IMR-90 (cell line): ENCODE results near the gene TTC27. TPM values are rescaled to one million over a fixed set of nuclear protein-coding genes. Genes with fewer than 3 reads are reported as not detected.

Experiments used
- ATAC-seq: fragments of 200-7000 bp; cut with Tn5 transposase; 2 replicates; pipeline ENCODE4 v1.9.1; 2020; ENCODE audit warnings: low read depth, mild to moderate bottlenecking, moderate library complexity
- BruUV-seq: library from RNA; stranded (reverse); fragments of 400-500 nt; replicated peaks from 2 replicates; lab custom pipeline; 2021; lab: Mats Ljungman, UMichigan
- CTCF ChIA-PET: fragments of 300-600 bp; formaldehyde crosslinking; extraction: SDS; loops from one replicate; lab custom pipeline; 2021; ENCODE audit warnings: antibody characterized with exemption; lab: Yijun Ruan, JAX
- POLR2A ChIA-PET: fragments of 300-600 bp; sonication (Branson Sonifier 250); formaldehyde crosslinking; loops from one replicate; lab custom pipeline; 2022; ENCODE audit warnings: antibody characterized with exemption; ENCODE audit not compliant: unreplicated experiment; lab: Charles Lee
- DNase-seq: peaks from one replicate; pipeline ENCODE4 v3.0.0; 2013
- H2AFZ ChIP-seq: replicated peaks from 2 replicates; pipeline ENCODE3; 2013; ENCODE audit warnings: low read length, mild to moderate bottlenecking; ENCODE audit not compliant: poor library complexity
- H2AK5ac ChIP-seq: 2 replicates; pipeline ENCODE4 v1.6.1; 2013; ENCODE audit warnings: low read depth, low read length, inconsistent platforms
- H2AK9ac ChIP-seq: replicated peaks from 2 replicates; pipeline ENCODE3; 2013; ENCODE audit warnings: mild to moderate bottlenecking, low read depth, low read length, moderate library complexity; ENCODE audit not compliant: poor library complexity
- H2BK120ac ChIP-seq: 2 replicates; pipeline ENCODE4 v1.6.1; 2013; ENCODE audit warnings: low read depth, low read length, inconsistent platforms
- H2BK15ac ChIP-seq: 3 replicates; pipeline ENCODE4 v1.6.1; 2013; ENCODE audit warnings: low read depth, low read length, inconsistent platforms
- H2BK20ac ChIP-seq: 2 replicates; pipeline ENCODE4 v1.6.1; 2013; ENCODE audit warnings: low read depth, mild to moderate bottlenecking, inconsistent platforms, low read length, moderate library complexity
- H2BK5ac ChIP-seq: 2 replicates; pipeline ENCODE4 v1.6.1; 2013; ENCODE audit warnings: mild to moderate bottlenecking, low read depth, low read length, inconsistent platforms; ENCODE audit not compliant: poor library complexity, severe bottlenecking
- H3K14ac ChIP-seq: replicated peaks from 2 replicates; pipeline ENCODE4 v1.6.1; 2013; ENCODE audit warnings: low read depth, low read length, inconsistent platforms
- H3K18ac ChIP-seq: 2 replicates; pipeline ENCODE4 v1.6.1; 2013; ENCODE audit warnings: low read depth, low read length, control low read depth
- H3K23ac ChIP-seq: 2 replicates; pipeline ENCODE4 v1.6.1; 2013; ENCODE audit warnings: low read depth, low read length, inconsistent platforms
- H3K27ac ChIP-seq: 2 replicates; pipeline ENCODE4 v1.5.1; 2013; ENCODE audit warnings: mild to moderate bottlenecking, control low read depth, low read length; ENCODE audit not compliant: insufficient read depth
- H3K27me3 ChIP-seq: 2 replicates; pipeline ENCODE4 v1.6.1; 2013; ENCODE audit warnings: low read length; ENCODE audit not compliant: control insufficient read depth, insufficient read depth
- H3K36me3 ChIP-seq: 2 replicates; pipeline ENCODE4 v1.6.1; 2013; ENCODE audit warnings: low read length, mixed read lengths; ENCODE audit not compliant: control insufficient read depth, insufficient read depth
- H3K4ac ChIP-seq: 2 replicates; pipeline ENCODE4 v1.6.1; 2013; ENCODE audit warnings: low read depth, low read length, inconsistent platforms
- H3K4me1 ChIP-seq: 2 replicates; pipeline ENCODE4 v1.6.1; 2013; ENCODE audit warnings: low read length, mixed read lengths; ENCODE audit not compliant: control insufficient read depth, insufficient read depth
- H3K4me2 ChIP-seq: 2 replicates; pipeline ENCODE4 v1.6.1; 2013; ENCODE audit warnings: low read depth, mild to moderate bottlenecking, control low read depth, low read length, moderate library complexity
- H3K4me3 ChIP-seq: 2 replicates; pipeline ENCODE4 v1.5.1; 2013; ENCODE audit warnings: low read depth, mild to moderate bottlenecking, control low read depth, low read length, moderate library complexity; ENCODE audit not compliant: insufficient read depth
- H3K56ac ChIP-seq: 2 replicates; pipeline ENCODE4 v1.6.1; 2013; ENCODE audit warnings: low read length, inconsistent platforms; ENCODE audit not compliant: insufficient read depth; ENCODE audit errors: extremely low read depth
- H3K79me1 ChIP-seq, 2 experiments: 2 replicates each; pipeline ENCODE4 v1.6.1; 2013; ENCODE audit warnings: low read length in 2 of 2, inconsistent platforms in 1 of 2, low read depth in 1 of 2
- H3K9ac ChIP-seq: 2 replicates; pipeline ENCODE4 v1.6.1; 2013; ENCODE audit warnings: low read depth, low read length, control low read depth
- H3K9me1 ChIP-seq: 2 replicates; pipeline ENCODE4 v1.6.1; 2013; ENCODE audit warnings: low read length, inconsistent platforms; ENCODE audit not compliant: insufficient read depth
- H3K9me3 ChIP-seq: 2 replicates; pipeline ENCODE4 v1.6.1; 2013; ENCODE audit warnings: low read length; ENCODE audit not compliant: control insufficient read depth, insufficient read depth
- H4K20me1 ChIP-seq: 2 replicates; pipeline ENCODE4 v1.6.1; 2013; ENCODE audit warnings: low read length, inconsistent platforms; ENCODE audit not compliant: insufficient read depth
- H4K5ac ChIP-seq: 2 replicates; pipeline ENCODE4 v1.6.1; 2013; ENCODE audit warnings: mild to moderate bottlenecking, low read depth, low read length, control low read depth
- H4K8ac ChIP-seq, 2 experiments: 2 replicates each; pipeline ENCODE4 v1.6.1; 2013; ENCODE audit warnings: low read depth in 2 of 2, low read length in 2 of 2, control low read depth in 1 of 2, inconsistent platforms in 1 of 2
- H4K91ac ChIP-seq: 2 replicates; pipeline ENCODE4 v1.6.1; 2013; ENCODE audit warnings: low read depth, low read length, inconsistent platforms; ENCODE audit not compliant: insufficient read depth
- CEBPB ChIP-seq: IDR thresholded peaks from 2 replicates; pipeline ENCODE4 v1.6.1; 2012; ENCODE audit warnings: low read depth, low read length, improper control_type of control experiment
- MAFK ChIP-seq: IDR thresholded peaks from 2 replicates; pipeline ENCODE4 v1.6.1; 2012; ENCODE audit warnings: low read depth, low read length, improper control_type of control experiment
- MAZ ChIP-seq: IDR thresholded peaks from 2 replicates; pipeline ENCODE4 v1.6.1; 2012; ENCODE audit warnings: low read depth, mild to moderate bottlenecking, low read length, improper control_type of control experiment, moderate library complexity, borderline replicate concordance
- MXI1 ChIP-seq: IDR thresholded peaks from 2 replicates; pipeline ENCODE4 v1.6.1; 2012; ENCODE audit warnings: low read depth, mild to moderate bottlenecking, low read length, moderate library complexity, borderline replicate concordance
- NFE2L2 ChIP-seq: fragments of 150-350 bp; IDR thresholded peaks from 2 replicates; pipeline ENCODE4 v1.6.1; 2016; ENCODE audit warnings: low read depth, mild to moderate bottlenecking, low read length
- RAD21 ChIP-seq: IDR thresholded peaks from 2 replicates; pipeline ENCODE4 v1.6.1; 2012; ENCODE audit warnings: low read length, improper control_type of control experiment
- SMC3 ChIP-seq: fragments of 150-350 bp; IDR thresholded peaks from 2 replicates; pipeline ENCODE4 v1.6.1; 2016; ENCODE audit warnings: low read depth, mild to moderate bottlenecking, antibody characterized with exemption, low read length, moderate library complexity
- WGBS, 2 experiments: methylation state at CpG; one replicate each; pipeline versions ENCODE4 v1.1.5 to v1.1.7; 2013; ENCODE audit warnings: missing lambda C conversion rate in 2 of 2; ENCODE audit not compliant: insufficient read length in 1 of 2; ENCODE audit errors: extremely low coverage in 2 of 2; 5-methylcytosine and 5-hydroxymethylcytosine counted together
- dilution Hi-C: fragments of 300-500 bp; cut with HindIII; formaldehyde crosslinking; loops from one replicate; pipeline ENCODE4 v1.14.3; 2018; ENCODE audit warnings: low sequenced_read_pairs; ENCODE audit not compliant: unreplicated experiment
- in situ Hi-C: fragments of 300-500 bp; cut with MboI; formaldehyde crosslinking; loops from 3 replicates; pipeline ENCODE4 v1.14.3; 2019; ENCODE audit warnings: low sequenced_read_pairs, inconsistent platforms, mixed read lengths
- intact Hi-C: fragments of 100-400 bp; cut with micrococcal nuclease; formaldehyde crosslinking; loops from 2 replicates; pipeline ENCODE4 v1.10.0; 2022
- polyA plus RNA-seq, 3 experiments: library from polyadenylated mRNA; depleted of rRNA; stranded (reverse); fragments of >200 nt; gene quantifications; 2 replicates each; pipeline ENCODE4 v1.2.3, GENCODE V29; 2012; ENCODE audit warnings: low replicate concordance in 1 of 3
- total RNA-seq: library from RNA; depleted of rRNA; stranded (reverse); fragments of >200 nt; gene quantifications from 2 replicates; pipeline ENCODE4 v1.2.3, GENCODE V29; 2012
- TF ChIP-seq, protein P1 (sequence below): fragments of 150-350 bp; IDR thresholded peaks from 2 replicates; pipeline ENCODE4 v1.6.1; 2016; ENCODE audit warnings: low read depth, mild to moderate bottlenecking, low read length, moderate library complexity, borderline replicate concordance

TTC27 gene
- total and polyA plus RNA-seq, 2 of the 4 experiments (the other 2 are of a cell fraction): 12.7 to 30.5 TPM

DNA sequence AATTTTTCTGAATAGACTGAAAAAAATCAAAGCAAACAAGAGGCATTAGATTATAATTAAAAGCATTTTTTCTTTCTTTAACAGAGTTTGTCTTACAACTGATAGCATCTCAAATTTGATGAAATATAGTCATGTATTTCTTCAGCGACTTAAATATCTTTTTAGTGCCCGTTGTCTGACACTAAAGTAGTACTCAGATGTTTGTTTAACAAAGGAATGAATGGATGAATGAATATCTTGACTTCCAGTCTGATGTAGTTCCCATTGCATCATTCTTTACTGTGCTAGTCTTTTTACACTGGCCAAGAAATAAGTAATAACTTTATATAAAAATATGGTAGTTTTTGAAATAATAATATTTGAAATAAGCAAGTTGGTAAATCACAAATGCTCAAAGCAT, 111.1 kb downstream of the TTC27 start:
- no CpG with 5 or more reads among the region's 2 CpGs for WGBS, 2 experiments
- intact Hi-C loops (loop anchor here (5.0 kb wide), 1 partner anchor 92 kb away; no protein-coding TSS in a partner anchor), in situ Hi-C loops (no loop called here), dilution Hi-C loops (no loop called here)
- Histone ChIP-seq H3K56ac (no peak overlapping the region), H2BK5ac (no peak overlapping the region), H4K20me1 (no peaks in the 10 kb centered on the region), H2AK5ac (no peak overlapping the region), H3K4ac (no peak overlapping the region), H3K36me3 (peaks cover 7% of the 10 kb centered on the region), H3K4me3 (no peak overlapping the region), H3K27ac (no peak overlapping the region), H3K18ac (no peak overlapping the region), H4K8ac (no peak overlapping the region), H3K4me1 (peaks cover 2% of the 10 kb centered on the region; the same call in 1 of the 2 replicates), H2AK9ac (no peak overlapping the region), H2AFZ (no peak overlapping the region), H4K5ac (no peak overlapping the region), H3K9me3 (no peaks in the 10 kb centered on the region), H3K14ac (no peak overlapping the region), H3K23ac (no peak overlapping the region), H2BK20ac (no peak overlapping the region), H3K9me1 (peaks cover 2% of the 10 kb centered on the region; the same call in 1 of the 2 replicates), H3K9ac (no peak overlapping the region), H3K79me1 (0 out of 4 replicates have a peak, but pooled peaks cover 0 to 4% of the 10 kb centered on the region in 2 experiments), H2BK15ac (no peak overlapping the region), H2BK120ac (no peak overlapping the region), H3K27me3 (no peaks in the 10 kb centered on the region), H3K4me2 (no peak overlapping the region), H4K91ac (no peak overlapping the region)
- ATAC-seq (no peak), DNase-seq (peak; percentile 51)
- POLR2A ChIA-PET: no interaction called here
- TF ChIP-seq RAD21 (no peak), MAFK (no peak), MAZ (no peak), MXI1 (no peak), SMC3 (no peak), CEBPB (peak; percentile 82), NFE2L2 (no peak)
- TF ChIP-seq, protein P1, sequence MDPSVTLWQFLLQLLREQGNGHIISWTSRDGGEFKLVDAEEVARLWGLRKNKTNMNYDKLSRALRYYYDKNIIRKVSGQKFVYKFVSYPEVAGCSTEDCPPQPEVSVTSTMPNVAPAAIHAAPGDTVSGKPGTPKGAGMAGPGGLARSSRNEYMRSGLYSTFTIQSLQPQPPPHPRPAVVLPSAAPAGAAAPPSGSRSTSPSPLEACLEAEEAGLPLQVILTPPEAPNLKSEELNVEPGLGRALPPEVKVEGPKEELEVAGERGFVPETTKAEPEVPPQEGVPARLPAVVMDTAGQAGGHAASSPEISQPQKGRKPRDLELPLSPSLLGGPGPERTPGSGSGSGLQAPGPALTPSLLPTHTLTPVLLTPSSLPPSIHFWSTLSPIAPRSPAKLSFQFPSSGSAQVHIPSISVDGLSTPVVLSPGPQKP: no peak
- CTCF ChIA-PET: no interaction called here
- no TSS peak for BruUV-seq
